ENCODE data around the gene TDRD9.

Gene TDRD9

DNA sequence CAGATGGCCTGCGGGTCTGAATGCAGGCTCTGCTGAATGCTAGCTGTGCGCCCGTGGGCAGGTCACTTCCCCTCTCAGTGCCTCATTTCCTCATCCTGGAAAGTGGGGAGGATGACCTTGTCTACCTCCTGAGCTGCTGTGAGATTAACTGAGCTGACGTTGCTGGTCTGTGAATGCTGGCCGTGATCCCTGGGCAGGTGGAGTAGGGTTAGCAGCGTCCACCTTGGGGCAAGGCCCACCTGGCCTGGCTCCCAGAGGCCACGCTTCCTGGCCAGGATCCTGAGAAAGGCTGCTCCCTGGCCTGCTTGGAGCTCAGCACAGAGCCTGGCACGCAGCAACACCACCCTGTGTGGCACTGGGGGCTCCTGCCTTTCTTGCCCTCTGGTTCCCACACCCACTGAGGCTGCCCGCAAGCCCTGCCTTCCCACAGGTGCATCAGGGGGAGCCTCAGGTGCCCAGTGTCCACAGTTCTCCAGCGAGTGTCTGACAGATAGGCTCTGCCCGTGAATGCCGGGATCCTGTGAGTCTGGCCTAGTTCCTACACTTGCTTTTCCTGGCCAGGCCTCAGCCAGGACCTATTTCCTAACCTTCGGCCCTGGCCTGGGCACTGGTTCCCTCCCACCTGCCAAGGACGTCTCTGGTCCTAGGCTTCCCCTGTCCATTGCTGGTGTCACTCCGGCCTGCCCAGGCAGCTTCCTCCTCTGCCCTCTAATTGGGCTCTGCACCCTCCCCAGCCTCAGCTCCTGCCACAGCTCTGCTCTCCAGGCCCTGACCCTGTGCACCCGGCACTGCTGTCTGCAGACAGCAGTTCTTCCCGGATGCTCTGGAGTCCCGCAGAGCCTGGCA, 37.2 kb upstream of the TDRD9 start:
- no peaks in the 10 kb centered on the region for H3K9me3 ChIP-seq (ENCODE audit: severe bottlenecking)

DNA sequence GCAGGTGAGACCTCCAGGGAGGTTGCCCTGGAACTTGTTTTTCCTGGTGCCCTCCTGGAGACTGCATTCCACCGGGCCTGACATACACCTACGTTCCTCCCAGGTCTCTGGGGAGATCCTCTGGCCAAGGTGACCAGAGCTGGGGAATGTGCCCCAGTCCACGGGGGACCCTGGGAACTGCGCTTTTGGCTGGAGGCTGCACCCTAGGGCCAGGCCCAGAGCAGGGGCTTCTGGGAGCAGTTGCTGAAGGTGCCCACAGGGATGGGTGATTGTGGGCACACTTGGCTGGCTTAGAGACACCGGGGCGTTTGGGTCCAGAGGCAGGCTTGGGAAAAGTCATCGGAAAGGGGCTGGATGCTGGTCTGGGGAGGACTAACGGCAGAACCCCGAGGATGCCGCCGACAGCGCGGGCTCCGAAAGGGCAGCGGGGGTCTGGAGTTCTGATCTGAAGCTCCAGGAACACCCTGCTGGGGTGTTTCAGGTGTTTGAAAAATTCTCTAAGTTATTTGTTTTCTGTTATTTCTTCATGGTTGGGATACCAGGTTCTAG, 36.5 kb upstream of the TDRD9 start:
- no peak overlapping the region for H3K27ac ChIP-seq
- no peak overlapping the region for H3K4me3 ChIP-seq (ENCODE audit: low read depth, low read length)
- H3K9me3 ChIP-seq (ENCODE audit: severe bottlenecking) = no peaks in the 10 kb centered on the region
- no peak for DNase-seq
- TF ChIP-seq, protein P1, sequence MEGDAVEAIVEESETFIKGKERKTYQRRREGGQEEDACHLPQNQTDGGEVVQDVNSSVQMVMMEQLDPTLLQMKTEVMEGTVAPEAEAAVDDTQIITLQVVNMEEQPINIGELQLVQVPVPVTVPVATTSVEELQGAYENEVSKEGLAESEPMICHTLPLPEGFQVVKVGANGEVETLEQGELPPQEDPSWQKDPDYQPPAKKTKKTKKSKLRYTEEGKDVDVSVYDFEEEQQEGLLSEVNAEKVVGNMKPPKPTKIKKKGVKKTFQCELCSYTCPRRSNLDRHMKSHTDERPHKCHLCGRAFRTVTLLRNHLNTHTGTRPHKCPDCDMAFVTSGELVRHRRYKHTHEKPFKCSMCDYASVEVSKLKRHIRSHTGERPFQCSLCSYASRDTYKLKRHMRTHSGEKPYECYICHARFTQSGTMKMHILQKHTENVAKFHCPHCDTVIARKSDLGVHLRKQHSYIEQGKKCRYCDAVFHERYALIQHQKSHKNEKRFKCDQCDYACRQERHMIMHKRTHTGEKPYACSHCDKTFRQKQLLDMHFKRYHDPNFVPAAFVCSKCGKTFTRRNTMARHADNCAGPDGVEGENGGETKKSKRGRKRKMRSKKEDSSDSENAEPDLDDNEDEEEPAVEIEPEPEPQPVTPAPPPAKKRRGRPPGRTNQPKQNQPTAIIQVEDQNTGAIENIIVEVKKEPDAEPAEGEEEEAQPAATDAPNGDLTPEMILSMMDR (IDR thresholded peaks at IDR 0.05; ENCODE audit: low read depth, low read length) = no peak
- no peaks in the 10 kb centered on the region for H3K27me3 ChIP-seq (ENCODE audit: insufficient read depth, low read depth, severe bottlenecking)
- H3K36me3 ChIP-seq = no peaks in the 10 kb centered on the region

More for the DNA sequence above, 37.2 kb upstream of the TDRD9 start:
- no peak for DNase-seq
- TF ChIP-seq, protein P1 (IDR thresholded peaks at IDR 0.05; ENCODE audit: low read depth, low read length) = no peak
- Histone ChIP-seq H3K27me3 (ENCODE audit: insufficient read depth, low read depth, severe bottlenecking) (no peaks in the 10 kb centered on the region), H3K36me3 (no peaks in the 10 kb centered on the region), H3K27ac (no peak overlapping the region), H3K4me3 (ENCODE audit: low read depth, low read length) (no peak overlapping the region)

DNA sequence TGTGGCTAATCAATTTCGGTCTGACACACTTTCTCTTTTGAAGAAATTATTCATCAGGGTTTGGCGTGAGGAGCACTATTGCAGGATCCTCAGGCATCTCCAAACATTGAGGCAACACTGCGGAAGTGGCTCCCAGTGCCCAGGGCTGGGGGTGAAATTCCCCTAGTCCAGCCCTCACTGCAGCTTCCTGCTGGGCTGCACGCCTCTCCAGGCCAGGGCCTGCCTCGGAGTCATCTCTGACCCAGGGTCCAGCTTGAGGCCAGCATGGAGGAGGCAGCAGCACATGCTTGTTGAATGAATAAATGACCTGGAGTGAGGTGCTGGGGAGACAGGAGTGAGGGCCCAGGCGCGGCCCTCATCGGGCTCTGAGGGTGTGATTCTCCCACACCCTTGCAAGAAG, 36.0 kb upstream of the TDRD9 start:
- Histone ChIP-seq H3K4me3 (ENCODE audit: low read depth, low read length) (no peak overlapping the region), H3K27ac (no peak overlapping the region), H3K27me3 (ENCODE audit: insufficient read depth, low read depth, severe bottlenecking) (no peaks in the 10 kb centered on the region), H3K9me3 (ENCODE audit: severe bottlenecking) (no peaks in the 10 kb centered on the region), H3K36me3 (no peaks in the 10 kb centered on the region)
- no peak for DNase-seq
- TF ChIP-seq, protein P1 (IDR thresholded peaks at IDR 0.05; ENCODE audit: low read depth, low read length) = no peak

DNA sequence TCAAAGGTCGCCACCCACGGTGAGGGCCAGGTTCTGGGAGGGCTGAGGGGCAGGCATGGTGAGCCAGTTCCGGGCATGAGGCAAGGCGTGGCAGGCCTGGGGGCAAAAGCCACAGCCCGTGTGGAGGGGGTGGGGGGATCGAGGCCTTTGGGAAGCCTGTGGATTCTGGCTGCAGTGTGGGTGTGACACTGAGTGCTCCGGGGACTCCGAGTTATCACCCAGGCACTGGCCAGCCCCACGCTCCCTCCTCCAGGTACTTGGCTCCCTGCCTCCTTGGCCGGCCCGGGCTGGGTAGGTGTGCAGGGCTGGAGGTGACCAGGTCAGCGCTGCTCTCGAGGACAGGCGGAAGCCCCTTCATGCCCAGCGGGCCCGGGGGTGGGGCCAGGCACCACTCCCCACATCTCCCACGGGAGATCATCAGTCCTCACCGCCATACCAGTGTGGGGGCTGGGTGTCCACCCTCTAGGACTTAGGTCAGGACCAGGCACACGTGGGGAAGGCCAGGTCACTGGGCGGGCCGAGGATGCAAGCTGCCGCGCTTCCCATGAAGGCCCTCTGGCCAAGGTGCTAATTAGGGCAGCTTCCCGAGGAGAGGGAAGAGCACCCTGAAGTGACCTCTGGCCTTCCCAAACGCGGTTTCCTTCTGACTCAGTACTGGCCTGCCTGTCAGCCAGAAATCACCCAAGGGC, 34.1 kb upstream of the TDRD9 start:
- no peak overlapping the region for H3K4me3 ChIP-seq (ENCODE audit: low read depth, low read length)
- TF ChIP-seq, protein P1 (IDR thresholded peaks at IDR 0.05; ENCODE audit: low read depth, low read length) = no peak

DNA sequence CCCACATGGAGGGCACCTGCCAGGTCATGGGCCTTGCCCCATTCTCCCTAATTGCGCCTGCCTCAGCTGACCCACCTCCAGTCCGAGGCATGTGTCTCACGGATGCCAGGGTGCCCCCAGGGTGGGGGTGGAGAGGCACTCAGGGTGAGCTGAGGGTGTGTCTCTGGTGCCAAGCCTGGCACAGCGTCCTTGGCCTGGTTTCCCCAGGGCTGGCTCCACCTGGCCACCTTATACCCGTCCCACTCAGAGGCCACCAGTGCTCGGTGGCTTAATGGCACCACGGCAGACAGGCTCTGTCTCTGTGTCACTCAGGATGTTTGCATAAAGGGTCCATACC, 33.6 kb upstream of the TDRD9 start:
- no peak overlapping the region for H3K4me3 ChIP-seq (ENCODE audit: low read depth, low read length)
- H3K27ac ChIP-seq = no peak overlapping the region
- TF ChIP-seq, protein P1 (IDR thresholded peaks at IDR 0.05; ENCODE audit: low read depth, low read length) = no peak
- DNase-seq = no peak
- H3K36me3 ChIP-seq = no peaks in the 10 kb centered on the region
- no peaks in the 10 kb centered on the region for H3K9me3 ChIP-seq (ENCODE audit: severe bottlenecking)
- no peaks in the 10 kb centered on the region for H3K27me3 ChIP-seq (ENCODE audit: insufficient read depth, low read depth, severe bottlenecking)

More for the DNA sequence above, 34.1 kb upstream of the TDRD9 start:
- Histone ChIP-seq H3K36me3 (no peaks in the 10 kb centered on the region), H3K9me3 (ENCODE audit: severe bottlenecking) (no peaks in the 10 kb centered on the region), H3K27ac (no peak overlapping the region), H3K27me3 (ENCODE audit: insufficient read depth, low read depth, severe bottlenecking) (no peaks in the 10 kb centered on the region)
- DNase-seq = no peak

All from WERI-Rb-1 (cell line).